ENCODE results near the gene ACP2.

Gene ACP2

DNA sequence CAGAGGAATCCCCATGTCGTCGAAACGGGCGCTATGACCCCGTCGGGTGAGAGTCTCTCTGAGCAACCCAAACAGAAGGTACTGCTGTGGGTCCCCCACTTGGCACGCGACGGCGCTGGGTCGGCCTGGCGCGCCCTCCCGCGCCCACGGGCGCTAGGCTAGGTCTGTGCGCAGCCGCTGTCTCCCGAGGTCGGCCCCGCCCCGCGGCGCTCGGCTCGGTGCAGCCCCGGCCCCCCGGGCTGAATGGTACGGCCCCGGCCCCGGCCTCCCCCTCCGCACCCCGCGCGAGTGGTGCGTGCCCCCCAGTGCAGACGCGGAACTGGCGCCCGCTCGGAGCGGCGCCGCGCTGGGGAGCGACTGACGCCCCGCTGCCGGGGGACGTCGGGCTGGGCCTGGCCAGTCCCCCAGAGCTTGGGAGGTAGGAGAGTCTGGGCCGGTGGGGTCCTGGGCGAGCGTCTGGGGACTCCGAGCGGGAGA, 21.3 kb upstream of the ACP2 start, which contains the start of gene MADD:
MADD (plus strand) TSS at position 305 of the 477 bp plus-strand sequence.
- H3K4me3 ChIP-seq (replicated peaks; ENCODE audit: insufficient read depth, low read length): peak within 1 kb of the TSS; percentile 87
- TF ChIP-seq, protein P1, sequence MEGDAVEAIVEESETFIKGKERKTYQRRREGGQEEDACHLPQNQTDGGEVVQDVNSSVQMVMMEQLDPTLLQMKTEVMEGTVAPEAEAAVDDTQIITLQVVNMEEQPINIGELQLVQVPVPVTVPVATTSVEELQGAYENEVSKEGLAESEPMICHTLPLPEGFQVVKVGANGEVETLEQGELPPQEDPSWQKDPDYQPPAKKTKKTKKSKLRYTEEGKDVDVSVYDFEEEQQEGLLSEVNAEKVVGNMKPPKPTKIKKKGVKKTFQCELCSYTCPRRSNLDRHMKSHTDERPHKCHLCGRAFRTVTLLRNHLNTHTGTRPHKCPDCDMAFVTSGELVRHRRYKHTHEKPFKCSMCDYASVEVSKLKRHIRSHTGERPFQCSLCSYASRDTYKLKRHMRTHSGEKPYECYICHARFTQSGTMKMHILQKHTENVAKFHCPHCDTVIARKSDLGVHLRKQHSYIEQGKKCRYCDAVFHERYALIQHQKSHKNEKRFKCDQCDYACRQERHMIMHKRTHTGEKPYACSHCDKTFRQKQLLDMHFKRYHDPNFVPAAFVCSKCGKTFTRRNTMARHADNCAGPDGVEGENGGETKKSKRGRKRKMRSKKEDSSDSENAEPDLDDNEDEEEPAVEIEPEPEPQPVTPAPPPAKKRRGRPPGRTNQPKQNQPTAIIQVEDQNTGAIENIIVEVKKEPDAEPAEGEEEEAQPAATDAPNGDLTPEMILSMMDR (IDR thresholded peaks at IDR 0.05; ENCODE audit: insufficient read depth, low read length): no peak
- TF ChIP-seq SPI1 (IDR thresholded peaks at IDR 0.05; ENCODE audit: borderline replicate concordance, low read depth) (no peak), GABPA (IDR thresholded peaks at IDR 0.05; ENCODE audit: low read depth) (no peak), REST (IDR thresholded peaks at IDR 0.05; ENCODE audit: insufficient replicate concordance, low read depth) (no peak), POLR2AphosphoS5 (IDR thresholded peaks at IDR 0.05; ENCODE audit: low read depth) (no peak; the same call in 1 of the 2 replicates)
- DNase-seq (ENCODE audit: low read depth in 1 of 2, low spot score in 1 of 2): peak; percentile 87
- peak within 1 kb of the TSS; percentile 97 for H3K27ac ChIP-seq (replicated peaks)
- H3K27me3 ChIP-seq (ENCODE audit: insufficient read depth, poor library complexity, severe bottlenecking): no peaks in the 10 kb centered on the region

DNA sequence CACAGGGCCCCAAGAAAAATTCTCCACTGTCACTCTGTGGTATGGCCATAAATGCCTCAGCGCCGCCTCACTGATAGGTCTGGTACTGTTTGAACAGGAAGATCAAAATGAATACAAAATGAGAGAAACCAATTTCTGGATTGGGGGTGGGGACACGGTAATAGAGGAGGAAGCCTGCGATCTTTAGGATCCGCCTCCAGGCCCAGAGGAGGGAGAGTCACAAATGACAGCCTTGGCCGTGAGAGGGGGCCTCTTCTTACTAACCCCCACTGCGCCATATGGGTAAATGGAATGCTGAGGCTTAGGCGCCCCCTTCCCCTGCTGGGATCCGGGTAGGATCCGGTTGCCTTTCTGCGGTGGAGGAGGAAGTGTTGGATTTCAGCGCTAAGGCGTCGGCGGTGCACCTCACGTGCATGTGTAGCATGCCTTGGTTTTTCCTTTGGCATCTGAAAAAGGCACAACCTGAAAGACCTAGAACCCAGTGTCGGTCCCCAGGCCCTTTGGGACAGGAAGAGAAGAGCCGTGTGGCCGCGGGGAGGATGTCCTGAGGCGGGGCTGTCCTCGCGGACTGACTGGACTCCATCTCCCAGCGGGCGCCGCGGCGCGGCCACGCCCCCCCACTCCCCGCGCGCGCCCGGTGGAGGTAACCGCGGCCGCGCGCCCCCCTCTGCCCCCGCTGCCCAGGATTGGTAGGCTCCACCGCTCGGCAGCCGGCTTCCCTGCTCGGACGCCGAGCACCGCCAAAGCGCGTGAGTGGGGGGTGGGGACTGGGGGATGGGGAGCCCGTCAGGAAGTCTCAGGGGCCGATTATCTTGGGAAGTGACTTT, 20.6 kb upstream of the ACP2 start:
- Histone ChIP-seq H3K4me3 (replicated peaks; ENCODE audit: insufficient read depth, low read length) (peak overlapping the region; percentile 87), H3K27ac (replicated peaks) (peak overlapping the region; percentile 97), H3K27me3 (ENCODE audit: insufficient read depth, poor library complexity, severe bottlenecking) (no peaks in the 10 kb centered on the region)
- DNase-seq (ENCODE audit: low read depth in 1 of 2, low spot score in 1 of 2): peak; percentile 96 to 97
- TF ChIP-seq REST (IDR thresholded peaks at IDR 0.05; ENCODE audit: insufficient replicate concordance, low read depth): peak; percentile 49
- TF ChIP-seq POLR2AphosphoS5 (IDR thresholded peaks at IDR 0.05; ENCODE audit: low read depth): peak; percentile 83
- TF ChIP-seq GABPA (IDR thresholded peaks at IDR 0.05; ENCODE audit: low read depth): peak; percentile 46
- peak; percentile 99 for TF ChIP-seq SPI1 (IDR thresholded peaks at IDR 0.05; ENCODE audit: borderline replicate concordance, low read depth)
- TF ChIP-seq, protein P1 (IDR thresholded peaks at IDR 0.05; ENCODE audit: insufficient read depth, low read length): no peak

GRCh38 chr11:47268448-47269001, 19.9 kb upstream of the ACP2 start:
- Histone ChIP-seq H3K27me3 (ENCODE audit: insufficient read depth, poor library complexity, severe bottlenecking) (no peaks in the 10 kb centered on the region), H3K27ac (replicated peaks) (peak overlapping the region; percentile 97), H3K4me3 (replicated peaks; ENCODE audit: insufficient read depth, low read length) (no peak overlapping the region)
- no peak for DNase-seq (ENCODE audit: low read depth in 1 of 2, low spot score in 1 of 2)
- TF ChIP-seq POLR2AphosphoS5 (IDR thresholded peaks at IDR 0.05; ENCODE audit: low read depth) (no peak), GABPA (IDR thresholded peaks at IDR 0.05; ENCODE audit: low read depth) (no peak)
- TF ChIP-seq, protein P1 (IDR thresholded peaks at IDR 0.05; ENCODE audit: insufficient read depth, low read length): no peak
